ENCODE results near the gene UNC45B. TPM values are rescaled to one million over a fixed set of nuclear protein-coding genes. Genes with fewer than 3 reads are reported as not detected.

UNC45B gene
- total and polyA plus RNA-seq, 2 donors (not counting 3 experiments of a cell fraction or from before 2014, with no cell fraction given): not detected

- H3K4me3 ChIP-seq (replicated peaks in 1 of 3; ENCODE audit: insufficient read depth in 1 of 3, low read depth in 1 of 3, low read length in 3 of 3): no peak overlapping the region
- H3K79me2 ChIP-seq (ENCODE audit: control insufficient read depth, insufficient read depth, low read length): no peaks in the 10 kb centered on the region
- H4K20me1 ChIP-seq (replicated peaks; ENCODE audit: control insufficient read depth, extremely low read depth, insufficient read depth, low read length): no peaks in the 10 kb centered on the region
- ChIA-PET POLR2A (no interaction called here), CTCF (interaction anchor here (1.3 kb wide), 1 partner anchor 571 kb away, joined by 3 read pairs; no protein-coding TSS in a partner anchor)
- DNase-seq (ENCODE audit: low read depth, low spot score): no peak
- H3K9me1 ChIP-seq (replicated peaks; ENCODE audit: control insufficient read depth, extremely low read depth, insufficient read depth, low read length): no peaks in the 10 kb centered on the region
- intact Hi-C loops (cut with micrococcal nuclease): loop anchor here (10.0 kb wide), 1 partner anchor 259 kb away; the partner anchor contains the start of gene SLFN12
- no peak for FAIRE-seq
- peaks cover 0 to 3% of the 10 kb centered on the region in 2 experiments for H3K27me3 ChIP-seq (ENCODE audit: control insufficient read depth in 2 of 2, insufficient read depth in 2 of 2, low read length in 2 of 2)
- H3K9me3 ChIP-seq (replicated peaks; ENCODE audit: control insufficient read depth, insufficient read depth, low read length): no peaks in the 10 kb centered on the region
- TF ChIP-seq EZH2 (IDR thresholded peaks at IDR 0.05; ENCODE audit: borderline replicate concordance, low read depth, low read length, severe bottlenecking) (no peak), POLR2A (IDR thresholded peaks at IDR 0.05; ENCODE audit: low read depth, low read length) (no peak), POLR2AphosphoS5 (IDR thresholded peaks at IDR 0.05; ENCODE audit: insufficient read depth, low read depth, low read length) (no peak), MYC (IDR thresholded peaks at IDR 0.05; ENCODE audit: low read depth, low read length) (no peak), CTCF (IDR thresholded peaks at IDR 0.05; ENCODE audit: extremely low read depth in 1 of 2, insufficient read depth in 1 of 2, low read depth in 1 of 2, low read length in 2 of 2) (no peak), FOS (IDR thresholded peaks at IDR 0.05; ENCODE audit: borderline replicate concordance, insufficient read depth, low read length) (no peak), MAX (IDR thresholded peaks at IDR 0.05; ENCODE audit: insufficient read depth, insufficient read length) (no peak), GATA2 (IDR thresholded peaks at IDR 0.05; ENCODE audit: insufficient read depth, insufficient read length, low read depth, low read length) (no peak), JUN (IDR thresholded peaks at IDR 0.05; ENCODE audit: borderline replicate concordance, insufficient read depth, insufficient read length, low read depth) (no peak)
- dilution Hi-C loops (cut with MboI; ENCODE audit: extremely low pct_ligation_motif_present, low sequenced_read_pairs): no loop called here
- H3K4me2 ChIP-seq (ENCODE audit: insufficient read depth, low read length): no peak overlapping the region
- H3K4me1 ChIP-seq (ENCODE audit: control insufficient read depth, extremely low read depth, insufficient read depth, low read length): no peaks in the 10 kb centered on the region
- no peak overlapping the region for H3K27ac ChIP-seq (ENCODE audit: insufficient read depth, low read depth, low read length)
- no TSS peak for BruUV-seq (replicated peaks)
- no peak overlapping the region for H2AFZ ChIP-seq (ENCODE audit: low read depth, low read length)
- no peaks in the 10 kb centered on the region for H3K36me3 ChIP-seq (ENCODE audit: control insufficient read depth in 2 of 2, extremely low read depth in 1 of 2, insufficient read depth in 2 of 2, low read length in 2 of 2)
- H3K9ac ChIP-seq (replicated peaks; ENCODE audit: extremely low read depth, insufficient read depth, low read length): no peak overlapping the region
Observed at GRCh38 chr17:35175638-35176415, 28.2 kb downstream of the UNC45B start.

Data from endothelial cell of umbilical vein (primary cell).